Hypothalamus (tissue), 51 donors: Measurements from ENCODE around the gene FAM107B.
A peak's percentile ranks its signal among the peaks of the same experiment; 100 is the strongest.

ENCODE experiments used
- DNase-seq, 51 donors: peaks; one replicate each; lab custom pipeline; 2025; lab: John Stamatoyannopoulos, UW

The FAM107B gene

DNA sequence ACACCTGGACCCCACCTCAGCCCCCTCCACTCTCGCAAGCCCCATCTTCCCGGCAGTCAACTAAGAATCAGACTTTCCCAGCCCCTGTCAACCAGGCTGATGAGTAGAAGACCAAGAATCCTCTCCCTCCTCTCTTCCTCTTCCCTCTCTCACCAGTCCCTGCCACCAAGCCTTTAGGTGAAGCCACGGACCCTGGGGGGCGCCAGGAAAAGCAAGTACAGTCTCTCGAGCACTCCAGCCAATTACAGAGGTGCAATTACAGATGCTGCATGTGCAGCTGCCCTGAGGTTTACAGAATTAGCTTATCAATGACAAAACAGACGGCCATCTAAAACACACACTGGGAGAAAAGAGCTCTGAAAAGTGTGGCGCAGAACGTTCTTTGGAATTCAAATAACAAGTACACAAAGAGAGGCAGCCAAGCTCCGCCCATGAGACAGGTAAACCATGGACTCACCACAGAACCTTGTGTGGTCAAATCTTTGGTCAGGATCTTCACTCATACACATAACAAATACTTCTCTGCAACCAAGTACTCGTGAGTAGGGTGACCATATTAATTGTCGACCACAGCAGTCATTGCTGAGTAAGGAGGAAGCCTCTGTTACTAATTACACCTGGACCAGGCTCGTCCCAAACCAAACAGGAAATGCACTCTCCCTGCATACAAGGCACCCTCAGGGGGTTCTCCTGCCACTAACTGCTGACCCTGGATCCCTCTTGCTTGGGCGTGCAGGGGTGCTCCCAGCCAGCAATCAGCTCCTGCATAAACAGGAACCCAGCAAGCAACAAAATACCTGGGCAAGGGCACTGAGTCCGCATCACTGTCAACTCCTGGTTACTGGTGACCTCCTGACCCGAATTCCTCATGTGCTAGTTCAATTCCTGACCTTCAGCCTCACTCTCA, 189.2 kb downstream of the FAM107B start:
- DNase-seq = no peak

DNA sequence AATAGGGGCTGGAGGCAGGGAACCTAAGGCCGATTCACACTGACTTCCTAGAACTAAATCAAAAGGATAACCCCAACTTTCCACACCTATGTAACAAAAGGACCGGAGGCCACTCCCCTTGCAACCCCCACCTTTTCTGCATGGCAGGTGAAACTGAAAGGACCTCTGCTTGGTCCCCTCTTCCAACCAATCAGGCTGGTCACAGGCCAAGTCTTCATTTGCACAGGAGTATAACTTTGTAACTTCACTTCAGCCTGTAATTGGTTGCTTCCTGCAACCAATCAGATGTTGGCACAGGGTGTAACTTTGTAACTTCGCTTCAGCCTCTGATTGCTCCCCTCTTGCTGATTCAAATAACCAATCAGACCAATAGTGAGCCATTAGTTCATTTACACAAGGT, 190.0 kb downstream of the FAM107B start:
- no peak for DNase-seq

DNA sequence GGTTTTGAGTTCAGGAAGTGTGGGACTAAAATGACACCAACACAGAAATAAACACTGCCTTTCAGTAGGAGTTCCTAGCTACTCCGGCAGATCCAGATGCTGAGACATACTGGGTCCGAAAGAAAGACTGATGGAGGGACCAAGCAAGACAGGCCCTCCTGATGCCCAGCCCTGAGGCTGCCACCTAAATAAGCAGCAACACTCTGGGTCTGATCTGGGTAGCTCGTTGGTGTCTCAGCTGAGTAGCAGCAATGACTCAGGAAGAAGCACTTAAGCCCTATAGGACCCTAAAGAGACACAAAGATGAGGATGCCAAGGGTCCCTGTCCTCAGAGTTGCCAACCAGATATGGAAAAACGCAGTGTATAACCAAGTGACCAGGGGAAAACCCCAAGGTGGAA, 190.7 kb downstream of the FAM107B start:
- DNase-seq = no peak

DNA sequence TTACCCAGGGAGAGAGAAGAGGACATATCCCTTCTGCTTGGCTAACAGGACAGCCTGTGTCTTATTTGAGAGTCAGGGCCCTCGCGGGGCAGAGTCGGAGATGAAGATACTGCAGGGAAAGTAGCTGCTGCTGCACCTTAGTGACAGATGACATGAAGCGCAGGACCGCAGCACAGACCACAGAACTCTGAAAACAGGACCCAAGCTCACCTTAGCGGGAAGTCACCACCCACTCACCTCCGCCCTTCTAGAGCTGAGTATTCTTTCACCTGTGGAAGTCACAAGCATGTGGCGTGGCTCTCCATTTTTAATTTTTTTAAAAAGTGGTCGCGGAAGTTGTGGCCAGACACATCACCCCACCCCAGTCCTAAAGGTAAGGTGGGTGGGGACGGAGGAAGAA, 191.4 kb downstream of the FAM107B start:
- no peak for DNase-seq

DNA sequence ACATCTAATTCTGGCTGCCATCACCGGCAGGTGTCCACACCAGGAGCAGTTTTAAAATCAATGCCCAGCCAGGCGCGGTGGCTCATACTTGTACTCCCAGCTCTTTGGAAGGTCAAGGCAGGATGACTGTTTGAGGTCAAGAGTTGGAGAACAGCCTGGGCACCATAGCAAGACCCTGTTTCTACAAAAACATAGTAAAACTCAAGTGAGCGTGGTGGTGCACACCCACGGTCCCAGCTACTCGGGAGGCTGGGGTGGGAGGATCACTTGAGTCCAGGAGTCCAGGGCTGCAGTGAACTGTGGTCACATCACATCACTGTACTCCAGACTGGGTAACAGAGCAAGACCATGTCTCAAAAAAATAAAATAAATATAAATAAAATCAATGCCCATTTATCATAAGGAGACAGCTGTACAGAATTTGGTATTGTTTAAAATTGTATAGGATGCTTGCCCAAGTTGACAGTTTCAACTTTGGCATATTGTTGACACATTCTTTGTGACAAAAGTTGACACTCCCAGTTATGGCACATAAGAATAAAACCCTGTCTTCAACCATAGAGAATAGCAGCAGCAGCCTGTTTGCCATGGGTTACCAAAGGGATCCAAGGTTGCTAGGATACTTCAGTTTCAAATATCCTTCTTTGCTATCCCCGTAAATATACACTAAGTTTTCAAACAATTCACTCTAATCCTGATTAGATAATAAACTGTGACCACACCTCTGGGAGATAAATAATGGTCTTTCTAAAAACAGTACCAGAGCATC, 193.0 kb downstream of the FAM107B start:
- DNase-seq = no peak

DNA sequence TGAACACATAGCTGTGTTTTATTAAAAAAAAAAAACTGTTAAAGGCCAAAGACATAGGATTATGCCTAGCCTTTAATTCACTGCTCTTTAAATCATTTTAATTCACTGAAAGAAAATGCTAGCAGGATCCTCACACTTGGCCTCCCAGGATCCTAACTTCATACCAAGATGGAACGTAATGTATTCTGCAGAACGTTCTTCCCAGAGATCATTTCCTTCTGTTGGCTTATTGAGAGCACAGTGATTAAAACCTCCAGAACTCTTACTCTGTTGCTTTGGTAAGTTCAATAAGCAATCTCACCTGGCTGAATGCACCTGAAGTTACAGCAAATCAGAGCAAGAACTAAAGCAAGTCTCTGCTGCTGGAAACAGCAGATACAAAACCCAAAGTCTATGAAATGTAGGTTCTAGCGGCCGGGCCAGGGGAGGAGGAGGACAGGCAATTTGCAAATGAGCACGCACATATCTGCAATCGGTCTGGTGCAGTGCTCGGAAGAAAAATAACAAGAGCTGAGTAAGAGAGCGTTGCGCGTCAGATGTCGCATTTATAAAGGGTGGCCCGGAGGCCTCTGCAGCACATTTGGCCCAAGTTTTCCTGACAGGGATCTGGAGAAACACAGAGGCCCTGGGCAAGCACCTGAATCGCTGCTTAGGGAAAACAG, 193.9 kb downstream of the FAM107B start:
- DNase-seq = peak in 2 of 51 donors; percentile 18 to 21

DNA sequence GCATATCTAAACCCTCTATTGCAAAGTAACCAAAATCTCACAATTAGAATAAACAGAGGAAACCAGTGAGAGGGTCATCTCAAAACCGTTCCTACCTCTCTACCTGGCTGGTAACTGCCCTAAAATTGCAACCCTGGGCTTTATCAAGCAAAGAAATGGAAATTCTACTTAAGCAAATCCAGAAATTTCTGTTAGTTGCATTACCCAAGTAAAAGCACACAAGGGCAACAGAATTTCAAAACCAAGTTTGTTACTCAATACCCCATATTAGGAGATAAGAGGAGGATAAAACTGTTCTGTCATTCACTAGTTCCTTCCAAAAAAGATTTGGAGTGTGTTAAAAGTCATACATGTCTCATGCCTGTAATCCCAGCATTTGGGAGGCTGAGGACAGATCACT, 195.3 kb downstream of the FAM107B start:
- no peak for DNase-seq

DNA sequence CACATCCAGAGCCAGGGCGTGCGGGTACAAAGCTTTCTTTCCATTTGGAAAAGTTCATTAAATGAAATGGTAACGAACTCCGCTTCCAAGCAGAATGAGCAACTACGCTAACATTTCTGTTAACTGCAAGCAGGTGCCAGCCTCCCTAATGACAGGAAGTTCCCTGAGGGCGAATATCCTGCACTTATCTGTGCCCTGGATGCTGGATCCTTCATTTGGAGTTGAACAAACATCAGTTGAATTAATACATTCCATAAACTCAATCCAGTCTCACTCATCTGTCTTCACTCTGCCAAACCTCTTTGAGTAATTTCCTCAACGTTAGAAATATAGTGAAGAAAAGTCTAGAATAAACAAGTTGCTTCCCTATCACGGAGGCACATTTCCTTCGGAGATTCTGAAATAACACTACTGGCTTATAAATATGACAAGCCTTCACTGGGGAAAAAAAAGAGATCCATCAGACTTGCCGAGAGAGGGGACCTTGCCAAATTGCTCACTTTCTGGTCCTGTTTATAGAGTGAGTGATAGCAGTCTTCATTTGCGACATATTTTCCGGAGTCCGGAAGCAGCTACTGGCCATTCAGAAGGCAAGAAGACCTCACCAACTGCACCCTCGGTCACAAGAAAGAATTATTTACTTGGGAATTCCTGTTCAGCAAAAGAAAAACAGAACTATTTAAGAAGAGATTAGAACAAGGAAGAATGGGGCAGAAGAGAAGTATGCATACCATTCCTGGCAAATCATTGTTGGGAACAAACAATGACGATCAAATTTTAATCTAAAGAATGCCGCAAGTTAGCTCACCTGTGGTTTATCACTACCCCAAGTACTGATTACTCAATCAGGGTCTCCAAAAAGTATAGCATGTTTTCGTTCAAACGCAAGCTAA, 196.4 kb downstream of the FAM107B start:
- peak in 1 of 51 donors; percentile 30 for DNase-seq

DNA sequence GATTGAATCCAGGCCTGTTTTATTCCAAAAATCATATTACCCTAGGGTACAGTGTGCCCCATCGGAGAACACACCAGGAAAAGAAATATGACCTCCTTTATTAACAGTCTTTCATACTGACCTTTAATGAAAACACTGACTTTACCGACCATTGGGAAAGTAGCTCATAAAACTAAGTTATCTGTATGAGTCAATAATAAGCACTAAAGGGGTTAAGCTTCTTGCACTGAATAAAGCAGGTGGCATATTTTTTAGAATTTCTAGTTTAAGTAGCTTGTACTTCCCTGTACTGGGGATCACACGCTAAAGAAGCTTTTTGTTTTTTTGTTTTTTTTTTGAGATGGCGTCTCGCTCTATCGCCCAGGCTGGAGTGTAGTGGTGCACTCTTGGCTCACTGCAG, 199.8 kb downstream of the FAM107B start:
- no peak for DNase-seq

DNA sequence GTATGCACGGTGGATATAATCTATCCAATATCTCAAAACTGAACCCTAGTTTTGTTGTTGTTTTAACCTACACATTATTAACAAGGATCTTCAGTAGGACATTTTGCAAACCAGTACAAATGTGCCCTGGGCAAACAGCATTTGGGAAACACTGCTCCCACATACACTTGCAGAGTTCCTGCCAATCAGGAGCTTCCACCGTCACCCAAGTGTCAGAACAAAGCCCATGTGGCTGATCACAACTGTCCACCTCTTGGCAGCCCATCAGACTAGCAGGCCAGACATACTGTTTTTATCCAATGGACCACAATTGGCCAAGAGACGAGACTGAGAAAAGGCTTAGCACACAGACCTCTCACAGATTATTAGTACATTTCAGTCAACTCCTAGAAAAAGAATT, 200.4 kb downstream of the FAM107B start:
- peak in 12 of 51 donors; percentile 13 to 52 (median 28) for DNase-seq

DNA sequence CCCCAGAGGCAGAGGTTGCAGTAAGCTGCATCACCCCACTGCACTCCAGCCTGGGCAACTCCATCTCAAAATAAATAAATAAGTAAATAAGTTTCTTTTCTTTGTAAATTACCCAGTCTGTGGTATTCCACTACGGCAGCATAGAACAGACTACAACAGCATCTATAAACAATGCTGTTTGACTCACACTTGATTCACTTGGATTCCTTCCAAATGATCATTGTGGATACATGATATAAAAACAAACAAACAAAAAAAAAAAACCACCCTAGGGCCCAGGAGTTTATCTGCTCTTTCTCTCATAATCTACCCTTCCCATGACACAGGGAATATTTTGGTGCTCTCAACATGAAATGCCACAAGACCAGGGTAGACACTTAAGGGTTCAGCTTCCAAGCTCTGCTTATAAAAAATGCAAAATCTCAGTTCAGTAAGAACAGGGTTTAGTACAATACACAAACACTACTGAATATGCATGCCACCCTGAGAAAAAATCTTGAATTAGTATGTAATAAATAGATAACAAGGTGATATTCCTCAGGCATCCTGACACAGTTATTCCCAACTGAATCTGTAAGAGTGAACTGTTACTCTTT, 200.9 kb downstream of the FAM107B start:
- peak in 1 of 51 donors; percentile 52 for DNase-seq

DNA sequence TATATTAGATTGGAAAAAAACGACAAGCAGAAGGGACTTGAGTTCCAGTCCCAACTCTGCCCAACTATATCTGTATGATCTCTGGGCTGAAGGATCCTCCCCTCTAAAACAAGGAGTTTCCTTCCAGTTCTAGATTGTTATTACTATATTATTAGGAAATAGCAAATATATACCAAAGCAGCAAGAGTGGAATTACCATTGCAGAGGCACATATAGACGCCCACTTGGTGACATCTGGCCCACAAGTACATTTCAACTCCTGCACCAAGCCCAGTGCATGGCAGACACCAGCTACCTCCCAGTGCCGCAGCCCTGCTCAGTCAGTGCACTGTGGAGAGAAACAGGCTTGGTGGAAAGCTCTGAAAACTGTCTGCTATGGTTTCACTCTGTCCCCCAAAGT, 201.9 kb downstream of the FAM107B start:
- DNase-seq = no peak

DNA sequence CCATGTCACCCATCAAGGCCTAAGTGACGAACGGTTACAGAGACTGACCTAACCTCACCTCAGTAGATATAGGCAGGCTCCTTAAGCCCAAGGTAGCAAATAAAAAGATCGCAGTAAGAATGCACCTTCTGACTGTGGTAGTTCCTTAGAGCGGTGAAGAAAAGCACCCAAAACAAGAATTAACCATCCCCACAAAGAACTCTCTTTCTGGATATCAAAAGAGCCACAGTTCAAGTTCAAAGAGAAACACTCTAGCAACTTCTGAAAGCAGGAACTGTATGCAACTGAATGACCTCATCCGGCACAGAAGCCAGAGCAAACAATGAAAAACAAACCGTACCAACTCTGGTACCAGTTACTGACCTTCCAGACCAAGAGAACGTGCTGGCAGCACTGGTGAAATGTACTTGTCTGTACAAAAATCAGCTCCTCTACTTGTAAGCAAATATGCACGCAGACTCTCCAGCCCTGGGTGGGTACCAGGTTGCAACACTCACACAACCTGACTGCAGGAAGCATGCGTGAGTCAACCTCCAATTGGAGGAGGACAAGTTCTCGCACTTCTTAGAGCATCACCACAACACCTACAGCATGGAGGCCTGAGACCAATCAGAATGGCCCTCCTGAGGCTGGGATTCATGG, 202.7 kb downstream of the FAM107B start:
- DNase-seq = peak in 32 of 51 donors; percentile 22 to 89 (median 56)

DNA sequence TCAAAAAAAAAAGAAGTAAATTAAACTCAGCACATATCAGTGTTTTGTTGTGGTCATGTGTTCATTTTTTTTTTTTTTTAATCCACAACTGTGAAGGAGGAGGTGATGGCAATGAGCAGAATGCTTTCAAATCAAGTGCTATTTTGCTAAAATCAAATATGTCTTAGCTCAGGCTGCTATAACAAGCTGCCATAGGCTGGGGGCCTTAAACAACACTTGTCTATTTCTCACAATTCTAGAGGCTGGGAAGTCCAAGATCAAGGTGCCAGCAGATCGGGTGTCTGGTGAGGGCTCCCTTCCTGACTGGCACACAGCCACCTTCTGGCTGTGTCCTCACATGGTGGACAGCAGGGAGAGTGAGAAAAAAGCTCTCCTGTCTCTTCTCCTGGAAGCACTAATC, 203.9 kb downstream of the FAM107B start:
- DNase-seq = peak in 14 of 51 donors; percentile 18 to 56 (median 26)

DNA sequence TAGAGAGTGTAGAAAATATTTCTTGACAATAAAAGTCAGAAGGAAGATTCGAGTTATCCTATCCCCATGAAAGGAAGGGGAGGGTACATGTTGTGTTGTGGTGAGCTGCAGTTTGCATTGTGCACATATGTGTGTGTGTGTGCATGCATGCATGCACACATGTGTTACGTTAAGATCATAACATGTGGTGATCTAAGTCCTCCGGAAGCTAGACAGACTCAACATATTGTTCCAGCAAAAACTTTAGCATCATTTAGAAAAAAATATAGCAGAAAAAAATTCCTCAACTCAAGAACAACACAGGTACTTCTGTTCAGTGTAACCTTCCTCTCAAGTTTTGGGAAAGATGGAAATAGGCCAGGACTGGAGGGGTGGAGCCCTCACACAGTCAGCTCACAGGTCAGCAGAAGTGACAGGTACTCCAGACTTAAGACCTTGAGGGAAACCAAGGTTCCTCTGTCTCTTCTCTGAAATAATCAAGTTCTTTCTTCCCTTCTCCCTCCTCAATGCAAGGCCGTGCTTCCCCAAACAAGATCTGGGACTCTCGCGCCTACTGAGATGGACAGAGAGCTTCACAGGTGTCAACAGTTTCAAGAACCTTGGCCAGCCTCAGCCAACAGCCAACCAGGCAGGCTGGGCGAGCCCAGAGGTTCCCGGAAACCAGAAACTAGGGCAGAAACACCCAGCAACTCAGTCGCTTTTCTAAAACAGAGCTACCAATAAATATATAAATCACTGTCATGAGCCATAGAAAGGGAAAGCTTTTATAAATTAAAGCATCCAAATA, 205.2 kb downstream of the FAM107B start:
- DNase-seq = peak in 1 of 51 donors; percentile 37

DNA sequence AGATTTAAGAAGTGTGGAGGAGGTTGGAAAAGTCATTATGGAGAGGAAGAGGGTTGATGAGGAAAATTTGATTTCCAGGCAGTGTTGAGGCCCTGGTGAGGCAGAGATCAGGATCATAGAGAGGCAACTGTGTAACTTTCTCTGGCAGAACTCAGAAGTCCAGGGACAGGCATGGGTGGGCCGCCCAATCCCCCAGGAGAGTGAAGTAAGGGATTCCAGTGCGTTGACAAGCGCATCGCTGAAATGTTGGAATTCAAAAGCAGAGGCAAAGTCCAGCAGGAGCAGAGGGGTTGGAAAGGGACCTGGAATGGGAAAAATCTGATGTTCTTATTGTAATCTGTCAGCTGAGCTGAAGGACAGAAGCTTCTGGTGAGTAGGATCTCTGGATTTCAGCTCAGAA, 207.3 kb downstream of the FAM107B start:
- DNase-seq = no peak

DNA sequence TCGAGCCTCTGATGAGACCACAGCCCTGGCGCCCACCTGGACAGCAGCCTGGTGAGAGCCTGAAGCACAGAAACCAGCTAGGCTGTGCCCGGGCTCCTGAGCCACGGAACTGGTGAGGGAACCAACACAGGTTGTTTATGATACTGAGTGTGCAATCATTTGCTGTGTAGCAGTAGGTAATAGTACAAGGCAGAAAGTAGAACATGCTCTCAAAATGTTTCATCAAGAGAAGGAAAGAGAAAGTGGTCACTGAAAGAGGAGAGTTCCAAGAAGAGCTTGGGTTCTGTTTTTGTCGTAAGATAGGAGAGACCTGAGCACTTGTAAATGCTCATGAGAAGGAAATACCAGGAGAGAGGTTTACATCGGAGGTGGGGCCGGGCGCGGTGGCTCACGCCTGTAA, 208.2 kb downstream of the FAM107B start:
- DNase-seq = no peak

DNA sequence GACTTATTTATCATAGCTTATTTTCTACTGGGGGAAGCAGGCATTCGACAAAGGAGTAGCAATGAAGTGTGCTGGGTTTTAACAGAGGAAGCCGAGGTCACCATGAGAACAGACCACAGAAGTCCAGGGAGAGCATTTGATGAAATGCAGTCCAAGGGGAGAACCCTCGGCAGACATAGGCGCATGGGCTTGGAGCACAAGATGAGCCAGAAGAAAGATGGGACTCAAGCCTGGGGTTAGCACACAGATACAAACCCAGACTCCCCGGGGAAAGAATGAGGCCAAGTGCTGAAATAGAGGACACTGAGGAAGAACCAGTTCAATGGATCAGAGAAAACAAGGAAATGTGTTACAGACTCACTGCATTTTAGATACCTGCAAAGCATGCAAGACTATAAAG, 209.5 kb downstream of the FAM107B start:
- DNase-seq = no peak
